Activated CD8-positive, alpha-beta memory T cell treated with anti-CD3 and anti-CD28 coated beads for 36 hours (primary cell): ENCODE data around the gene DOCK1. TPM values are rescaled to one million over a fixed set of nuclear protein-coding genes. Genes with fewer than 3 reads are reported as not detected.

Experiments
- CTCF ChIA-PET: fragments of 350-600 bp; sonication (Branson Sonifier 250); formaldehyde crosslinking; loops from one replicate; lab custom pipeline; 2021; ENCODE audit warnings: antibody characterized with exemption; lab: Charles Lee
- POLR2A ChIA-PET: fragments of 350-600 bp; sonication (Branson Sonifier 250); formaldehyde crosslinking; loops from one replicate; lab custom pipeline; 2021; ENCODE audit warnings: antibody characterized with exemption; lab: Charles Lee
- total RNA-seq, 2 experiments: library from RNA; stranded (reverse); gene quantifications; one replicate each; pipeline ENCODE4 v1.2.3, GENCODE V29; 2021

Gene DOCK1
- total RNA-seq, 2 experiments from 2014 or later = 0.17 to 0.31 TPM

DNA sequence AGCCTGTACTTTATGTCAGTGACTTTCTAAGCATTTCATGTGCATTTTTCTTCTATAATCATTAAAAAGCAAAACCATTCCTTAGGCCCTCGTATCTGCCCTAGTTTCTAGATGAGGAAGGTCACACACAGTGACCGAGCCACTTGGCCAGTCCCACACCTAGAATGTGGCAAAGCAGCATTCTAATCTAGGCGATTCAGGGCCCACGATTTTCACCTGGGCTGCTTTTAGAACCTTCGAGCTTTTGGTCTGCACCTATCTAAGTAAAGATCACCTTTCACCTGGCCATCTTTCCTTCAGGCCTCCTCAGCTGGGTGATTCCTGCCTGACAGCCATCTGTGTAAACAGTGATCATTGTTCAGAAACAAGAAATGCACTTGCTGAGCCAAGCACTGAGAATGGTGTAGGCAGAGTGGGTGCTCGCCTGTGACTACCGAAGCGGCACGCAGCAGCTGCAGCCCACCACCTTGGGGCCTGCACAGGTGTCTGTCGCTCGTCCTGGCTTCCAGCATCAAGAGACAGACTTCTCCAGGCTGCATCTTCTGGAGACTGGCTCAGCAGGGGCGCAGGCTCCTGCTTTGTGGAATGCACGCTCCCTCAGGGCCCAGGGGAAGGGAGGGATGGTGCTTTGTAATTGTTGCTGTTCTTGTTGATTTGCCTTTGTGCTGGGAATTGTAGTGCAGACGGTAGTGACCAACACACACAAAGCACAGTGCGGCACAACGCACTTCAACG lies 440.2 kb downstream of the DOCK1 start:
- ChIA-PET CTCF (no interaction called here), POLR2A (no interaction called here)

- CTCF ChIA-PET = no interaction called here
- POLR2A ChIA-PET = no interaction called here
Observed at GRCh38 chr10:127346604-127347003, 441.4 kb downstream of the DOCK1 start.

DNA sequence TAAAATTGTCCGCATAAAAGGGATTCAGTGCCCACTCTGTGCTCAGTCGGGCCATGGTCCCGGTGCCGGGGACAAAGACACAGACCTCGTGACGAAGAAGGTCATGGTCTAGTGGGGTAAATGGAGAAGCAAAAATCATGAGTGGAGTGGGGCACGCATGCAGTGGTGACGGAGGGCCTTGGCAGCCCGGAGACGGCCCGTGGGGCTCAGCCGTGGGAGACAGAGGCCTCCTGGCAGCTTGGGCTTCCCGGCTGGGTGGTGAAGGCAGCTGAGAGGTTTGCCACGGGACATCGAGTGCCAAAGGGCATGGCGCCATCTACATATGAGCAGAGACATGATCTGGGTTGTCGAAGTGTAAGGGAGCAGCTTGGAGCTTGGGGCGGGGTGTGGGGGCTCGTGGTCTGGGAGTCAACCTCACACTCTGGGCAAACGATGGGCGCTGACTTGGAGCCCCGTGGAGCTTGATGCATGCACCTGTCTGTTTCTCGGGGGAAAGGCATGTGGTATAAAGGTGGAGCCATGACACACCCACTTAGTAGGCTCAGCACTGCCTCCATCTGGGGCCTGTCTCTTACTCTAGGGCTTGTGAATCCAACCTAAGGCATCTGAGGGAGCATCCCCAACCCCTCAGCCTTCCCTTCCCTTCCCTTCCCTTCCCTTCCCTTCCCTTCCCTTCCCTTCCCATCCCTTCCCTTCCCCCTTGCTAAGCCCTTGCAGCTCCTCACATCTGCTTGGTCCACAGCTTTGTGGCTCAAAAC lies 442.2 kb downstream of the DOCK1 start:
- POLR2A ChIA-PET = no interaction called here
- CTCF ChIA-PET = no interaction called here

- POLR2A ChIA-PET = no interaction called here
- CTCF ChIA-PET = no interaction called here
Observed at GRCh38 chr10:127349737-127350136, 444.5 kb downstream of the DOCK1 start.

DNA sequence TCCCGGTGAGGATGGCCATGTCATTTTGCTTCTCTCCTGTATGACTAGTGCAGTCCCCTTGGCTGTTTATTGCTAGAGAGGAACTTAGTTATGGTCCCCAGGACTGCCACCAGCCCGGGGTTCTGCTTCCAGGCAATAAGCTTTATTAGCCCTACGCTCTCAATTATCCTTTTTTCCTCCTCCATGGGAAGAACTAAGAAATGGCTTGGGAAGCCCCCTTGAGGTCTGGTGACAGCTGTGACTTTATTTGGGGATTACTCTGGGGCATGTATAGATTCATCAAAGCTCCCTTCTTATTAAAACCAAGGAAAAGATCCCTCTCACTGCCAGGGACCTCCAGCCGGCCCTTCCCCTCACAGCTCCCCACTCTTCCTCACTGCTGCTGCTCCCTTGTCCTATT lies 446.3 kb downstream of the DOCK1 start:
- ChIA-PET POLR2A (no interaction called here), CTCF (no interaction called here)

- POLR2A ChIA-PET = no interaction called here
Observed at GRCh38 chr10:127353544-127353943, 448.3 kb downstream of the DOCK1 start.

GRCh38 chr10:127354255-127354654 lies 449.0 kb downstream of the DOCK1 start:
- CTCF ChIA-PET = no interaction called here

More at GRCh38 chr10:127353544-127353943, 448.3 kb downstream of the DOCK1 start:
- CTCF ChIA-PET = no interaction called here

DNA sequence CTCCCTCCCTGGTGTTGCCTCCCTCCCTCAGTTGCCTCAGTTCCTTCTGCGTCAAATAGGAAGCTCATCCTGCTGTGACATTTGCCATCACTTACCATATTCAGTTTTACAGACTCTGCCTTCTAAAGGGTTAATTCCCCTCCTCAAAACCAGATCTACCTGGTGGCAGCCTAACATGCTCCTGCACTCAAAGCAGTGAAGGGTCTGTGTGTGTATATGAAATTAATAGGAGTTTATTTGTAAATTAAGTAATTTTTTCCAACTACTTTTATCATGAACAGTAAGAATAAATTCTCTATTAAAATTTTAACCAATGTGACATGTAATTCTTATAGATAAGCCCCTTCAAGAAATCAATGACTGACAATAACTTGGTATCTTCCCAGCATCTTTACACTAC lies 449.8 kb downstream of the DOCK1 start:
- POLR2A ChIA-PET = no interaction called here
- CTCF ChIA-PET = no interaction called here

More at GRCh38 chr10:127354255-127354654, 449.0 kb downstream of the DOCK1 start:
- POLR2A ChIA-PET = no interaction called here

DNA sequence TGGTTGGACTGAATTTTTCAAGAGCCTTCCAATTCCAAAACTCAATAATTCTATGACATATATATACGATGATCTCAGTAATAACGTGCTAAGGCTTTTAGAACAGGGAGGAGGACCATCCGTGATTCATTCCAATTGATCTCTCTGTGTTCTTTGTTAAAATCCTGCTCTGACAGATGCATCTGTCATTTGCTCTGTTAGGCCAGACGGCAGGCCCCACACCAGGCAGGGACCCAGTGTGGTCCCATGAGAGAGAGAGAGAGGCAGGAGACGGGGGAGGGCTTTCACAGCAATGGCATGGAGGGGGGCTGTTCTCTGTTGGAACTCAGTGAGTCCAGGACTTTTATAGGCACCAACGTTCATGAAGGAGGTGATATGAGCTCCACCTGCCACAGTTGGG lies 451.1 kb downstream of the DOCK1 start:
- ChIA-PET CTCF (no interaction called here), POLR2A (no interaction called here)

GRCh38 chr10:127357265-127357664 lies 452.0 kb downstream of the DOCK1 start:
- ChIA-PET POLR2A (no interaction called here), CTCF (no interaction called here)

- CTCF ChIA-PET = no interaction called here
- POLR2A ChIA-PET = interaction anchor here (0.6 kb wide), 1 partner anchor 26 kb away, joined by 3 read pairs; no protein-coding TSS in a partner anchor
Observed at GRCh38 chr10:127358337-127358736, 453.1 kb downstream of the DOCK1 start.

- POLR2A ChIA-PET = no interaction called here
- CTCF ChIA-PET = no interaction called here
Observed at GRCh38 chr10:127364034-127364433, 458.8 kb downstream of the DOCK1 start.

- CTCF ChIA-PET = no interaction called here
- POLR2A ChIA-PET = no interaction called here
Observed at GRCh38 chr10:127368101-127368500, 462.9 kb downstream of the DOCK1 start.

DNA sequence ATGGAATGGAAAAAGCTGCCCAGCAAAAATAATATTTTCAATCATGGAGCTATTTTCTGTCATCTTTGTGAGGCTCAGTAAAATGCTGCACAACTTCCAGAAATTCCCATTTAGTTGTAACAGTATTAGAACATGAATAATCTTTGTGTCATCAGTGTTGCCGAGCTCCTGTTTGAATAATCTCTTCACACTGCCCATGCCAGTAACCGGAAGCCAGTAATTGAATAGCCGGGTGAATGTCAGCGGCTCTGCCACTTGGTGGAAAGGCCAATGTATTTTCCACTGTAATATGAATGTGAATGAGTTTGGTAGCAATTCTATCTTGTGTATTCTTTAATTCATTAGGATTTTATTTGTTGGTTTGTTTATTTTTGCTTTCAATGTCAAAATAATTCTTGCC lies 463.7 kb downstream of the DOCK1 start:
- ChIA-PET POLR2A (no interaction called here), CTCF (no interaction called here)

DNA sequence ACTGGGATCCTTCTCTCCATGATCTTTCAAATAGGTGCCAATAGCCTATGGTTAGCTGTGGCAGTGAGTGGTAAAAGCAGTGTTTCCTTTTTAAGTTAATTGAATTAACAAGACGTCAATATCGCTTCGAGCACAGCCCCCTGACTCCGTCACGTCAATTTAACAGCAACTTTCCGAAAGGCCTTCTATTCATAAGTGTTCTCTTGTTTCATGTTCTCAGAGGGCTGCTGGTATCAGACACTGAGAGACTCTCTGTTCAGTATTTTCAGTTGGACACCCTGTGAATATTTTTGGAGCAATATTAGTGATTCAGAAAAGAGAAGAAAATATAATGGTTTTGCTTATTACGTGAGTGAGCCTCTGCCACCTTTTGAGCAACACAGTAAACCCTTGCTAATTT lies 465.4 kb downstream of the DOCK1 start:
- CTCF ChIA-PET = no interaction called here
- POLR2A ChIA-PET = no interaction called here

GRCh38 chr10:127372361-127372760 lies 467.1 kb downstream of the DOCK1 start:
- ChIA-PET POLR2A (no interaction called here), CTCF (no interaction called here)

- ChIA-PET POLR2A (no interaction called here), CTCF (no interaction called here)
Observed at GRCh38 chr10:127374074-127374680, 468.9 kb downstream of the DOCK1 start.

GRCh38 chr10:127374901-127375300 lies 469.7 kb downstream of the DOCK1 start:
- CTCF ChIA-PET = no interaction called here
- POLR2A ChIA-PET = no interaction called here

GRCh38 chr10:127375461-127375860 lies 470.2 kb downstream of the DOCK1 start:
- ChIA-PET CTCF (no interaction called here), POLR2A (no interaction called here)

- CTCF ChIA-PET = no interaction called here
- POLR2A ChIA-PET = no interaction called here
Observed at GRCh38 chr10:127376071-127376470, 470.8 kb downstream of the DOCK1 start.

- POLR2A ChIA-PET = no interaction called here
- CTCF ChIA-PET = no interaction called here
Observed at GRCh38 chr10:127378628-127379027, 473.4 kb downstream of the DOCK1 start.
